ENCODE data around the gene FGFR2. TPM values are rescaled to one million over a fixed set of nuclear protein-coding genes. Genes with fewer than 3 reads are reported as not detected.

FGFR2 gene
- total RNA-seq, 2 donors from 2014 or later, result 56.0 to 78.1 TPM

- intact Hi-C loops (cut with DNase I), result no loop called here
- no peak for ATAC-seq
- no peaks in the 10 kb centered on the region for H3K27me3 ChIP-seq
- H3K27ac ChIP-seq, result no peak overlapping the region
- TF ChIP-seq POLR2A (IDR thresholded peaks at IDR 0.05), result no peak
- H3K4me1 ChIP-seq, result no peaks in the 10 kb centered on the region
- H3K9me3 ChIP-seq, result no peaks in the 10 kb centered on the region
- WGBS, 2 donors, result 81 to 86% methylated on average over 7 of the region's 7 CpGs
- no peak for DNase-seq
- H3K36me3 ChIP-seq (replicated peaks in 1 of 2; ENCODE audit: insufficient read depth in 1 of 2, low read depth in 2 of 2), result no peaks in the 10 kb centered on the region
- H3K4me3 ChIP-seq, result no peak overlapping the region
Observed at GRCh38 chr10:121462281-121462680, 136.0 kb downstream of the FGFR2 start.

- no peaks in the 10 kb centered on the region for H3K36me3 ChIP-seq (replicated peaks in 1 of 2; ENCODE audit: insufficient read depth in 1 of 2, low read depth in 2 of 2)
- 85 to 92% methylated on average over 5 of the region's 5 CpGs for WGBS, 2 donors
- TF ChIP-seq CTCF (IDR thresholded peaks at IDR 0.05) (no peak), POLR2A (IDR thresholded peaks at IDR 0.05) (no peak)
- no peaks in the 10 kb centered on the region for H3K4me1 ChIP-seq
- no peak overlapping the region for H3K4me3 ChIP-seq
- intact Hi-C loops (cut with DNase I), result no loop called here
- H3K27ac ChIP-seq, result no peak overlapping the region
- H3K27me3 ChIP-seq, result no peaks in the 10 kb centered on the region
- DNase-seq, result no peak
- ATAC-seq, result no peak
- no peaks in the 10 kb centered on the region for H3K9me3 ChIP-seq
Observed at GRCh38 chr10:121461307-121461706, 136.9 kb downstream of the FGFR2 start.

GRCh38 chr10:121460733-121461132 lies 137.5 kb downstream of the FGFR2 start:
- H3K4me1 ChIP-seq, result no peaks in the 10 kb centered on the region
- no peak for DNase-seq
- no peak for TF ChIP-seq POLR2A (IDR thresholded peaks at IDR 0.05)
- TF ChIP-seq CTCF (IDR thresholded peaks at IDR 0.05), result no peak
- intact Hi-C loops (cut with DNase I), result no loop called here
- ATAC-seq, result no peak
- WGBS, 2 donors, result 86 to 95% methylated on average over 2 to 3 of the region's 3 CpGs
- no peaks in the 10 kb centered on the region for H3K9me3 ChIP-seq
- H3K4me3 ChIP-seq, result no peak overlapping the region
- H3K27me3 ChIP-seq, result no peaks in the 10 kb centered on the region
- H3K27ac ChIP-seq, result no peak overlapping the region
- H3K36me3 ChIP-seq (replicated peaks in 1 of 2; ENCODE audit: insufficient read depth in 1 of 2, low read depth in 2 of 2), result no peaks in the 10 kb centered on the region

GRCh38 chr10:121459622-121460453 lies 138.4 kb downstream of the FGFR2 start:
- ATAC-seq, result no peak
- 66 to 79% methylated on average over 15 to 17 of the region's 17 CpGs for WGBS, 2 donors

GRCh38 chr10:121459279-121459621 lies 139.0 kb downstream of the FGFR2 start:
- H3K27me3 ChIP-seq, result no peaks in the 10 kb centered on the region
- intact Hi-C loops (cut with DNase I), result no loop called here
- TF ChIP-seq CTCF (IDR thresholded peaks at IDR 0.05) (no peak), POLR2A (IDR thresholded peaks at IDR 0.05) (no peak)
- H3K9me3 ChIP-seq, result no peaks in the 10 kb centered on the region
- 76 to 88% methylated on average over 3 to 6 of the region's 6 CpGs for WGBS, 2 donors
- DNase-seq (no peak), ATAC-seq (no peak)
- H3K27ac ChIP-seq, result no peak overlapping the region
- H3K4me1 ChIP-seq, result no peaks in the 10 kb centered on the region
- no peak overlapping the region for H3K4me3 ChIP-seq
- no peaks in the 10 kb centered on the region for H3K36me3 ChIP-seq (replicated peaks in 1 of 2; ENCODE audit: insufficient read depth in 1 of 2, low read depth in 2 of 2)

More at GRCh38 chr10:121459622-121460453, 138.4 kb downstream of the FGFR2 start:
- intact Hi-C loops (cut with DNase I), result no loop called here
- H3K36me3 ChIP-seq (replicated peaks in 1 of 2; ENCODE audit: insufficient read depth in 1 of 2, low read depth in 2 of 2), result no peaks in the 10 kb centered on the region
- no peaks in the 10 kb centered on the region for H3K9me3 ChIP-seq
- H3K27ac ChIP-seq, result no peak overlapping the region
- no peaks in the 10 kb centered on the region for H3K27me3 ChIP-seq
- no peak overlapping the region for H3K4me3 ChIP-seq
- no peak for DNase-seq
- H3K4me1 ChIP-seq, result no peaks in the 10 kb centered on the region
- no peak for TF ChIP-seq POLR2A (IDR thresholded peaks at IDR 0.05)
- no peak for TF ChIP-seq CTCF (IDR thresholded peaks at IDR 0.05)
